H1 (cell line): ENCODE data around the gene IQCN. TPM values are rescaled to one million over a fixed set of nuclear protein-coding genes. Genes with fewer than 3 reads are reported as not detected.

Experiments
- CTCF ChIA-PET: fragments of 300-600 bp; sonication (Branson Sonifier 250); formaldehyde crosslinking; loops from one replicate; lab custom pipeline; 2021; ENCODE audit not compliant: partially characterized antibody; lab: Charles Lee
- POLR2A ChIA-PET: fragments of 300-600 bp; sonication (Branson Sonifier 250); formaldehyde crosslinking; loops from one replicate; lab custom pipeline; 2021; ENCODE audit warnings: inconsistent platforms; ENCODE audit not compliant: partially characterized antibody; lab: Charles Lee
- DNase-seq, 2 experiments: peaks; one replicate each; pipeline versions ENCODE4 v3.0.0 to v3.0.0-alpha.2; 2010 to 2022; ENCODE audit warnings: low spot score in 2 of 2, low read depth in 1 of 2, mixed read lengths in 1 of 2
- FAIRE-seq: peaks from 2 replicates; lab custom pipeline; 2011; peaks lifted over from hg19 to GRCh38; lab: Jason Lieb, UNC
- H2AFZ ChIP-seq: 2 replicates; pipeline ENCODE4 v1.8.1; 2012; ENCODE audit warnings: low read length, inconsistent platforms
- H2AK5ac ChIP-seq: 2 replicates; pipeline ENCODE4 v1.6.1; 2013; ENCODE audit warnings: low read depth, low read length
- H2BK120ac ChIP-seq: replicated peaks from 2 replicates; pipeline ENCODE3; 2013; ENCODE audit warnings: low read depth, low read length, inconsistent platforms
- H2BK12ac ChIP-seq: 2 replicates; pipeline ENCODE4 v1.6.1; 2013; ENCODE audit warnings: low read depth, low read length
- H2BK15ac ChIP-seq: 2 replicates; pipeline ENCODE4 v1.6.1; 2013; ENCODE audit warnings: low read length
- H2BK20ac ChIP-seq: 2 replicates; pipeline ENCODE4 v1.6.1; 2013; ENCODE audit warnings: low read length
- H2BK5ac ChIP-seq: 2 replicates; pipeline ENCODE4 v1.6.1; 2013; ENCODE audit warnings: low read depth, low read length
- H3K14ac ChIP-seq: 2 replicates; pipeline ENCODE4 v1.6.1; 2013; ENCODE audit warnings: inconsistent platforms; ENCODE audit not compliant: insufficient read length
- H3K18ac ChIP-seq: 2 replicates; pipeline ENCODE4 v1.6.1; 2013; ENCODE audit warnings: low read length; ENCODE audit errors: extremely low read depth
- H3K23ac ChIP-seq: 2 replicates; pipeline ENCODE4 v1.6.1; 2013; ENCODE audit warnings: inconsistent platforms; ENCODE audit not compliant: insufficient read length
- H3K23me2 ChIP-seq: 2 replicates; pipeline ENCODE4 v1.6.1; 2013; ENCODE audit warnings: low read depth, low read length
- H3K27ac ChIP-seq: 2 replicates; pipeline ENCODE4 v1.6.1; 2011; ENCODE audit warnings: low read depth, low read length, inconsistent platforms
- H3K27me3 ChIP-seq, 4 experiments: replicated peaks in 1 of 4; 1 replicate in 1 of 4; 2 replicates in 3 of 4; pipeline versions ENCODE4 v1.6.1 to v1.8.1; 2011 to 2013; ENCODE audit warnings: low read length in 3 of 4, mild to moderate bottlenecking in 3 of 4, inconsistent platforms in 2 of 4, mixed read lengths in 2 of 4, moderate library complexity in 1 of 4; ENCODE audit not compliant: control insufficient read depth in 3 of 4, insufficient read depth in 3 of 4; ENCODE audit errors: extremely low read depth in 1 of 4
- H3K36me3 ChIP-seq, 4 experiments: 2 replicates each; pipeline versions ENCODE4 v1.6.1 to v1.8.1; 2011 to 2013; ENCODE audit warnings: mild to moderate bottlenecking in 4 of 4, low read length in 3 of 4, moderate library complexity in 2 of 4, control low read depth in 1 of 4, inconsistent platforms in 1 of 4; ENCODE audit not compliant: insufficient read depth in 4 of 4, control insufficient read depth in 2 of 4
- H3K4ac ChIP-seq: replicated peaks from 2 replicates; pipeline ENCODE3; 2013; ENCODE audit warnings: low read length, low read depth, mixed read lengths, inconsistent platforms; ENCODE audit not compliant: insufficient read length
- H3K4me1 ChIP-seq, 4 experiments: replicated peaks in 1 of 4; 1 replicate in 1 of 4; 2 replicates in 3 of 4; pipeline versions ENCODE4 v1.6.1 to v1.8.1; 2011 to 2013; ENCODE audit warnings: low read length in 3 of 4, inconsistent platforms in 2 of 4, mixed read lengths in 1 of 4; ENCODE audit not compliant: insufficient read depth in 4 of 4, control insufficient read depth in 3 of 4
- H3K4me2 ChIP-seq, 2 experiments: 2 replicates each; pipeline versions ENCODE4 v1.6.1 to v1.8.1; 2011 to 2013; ENCODE audit warnings: low read depth in 2 of 2, low read length in 2 of 2, control low read depth in 1 of 2, inconsistent platforms in 1 of 2, mild to moderate bottlenecking in 1 of 2; ENCODE audit not compliant: insufficient read depth in 1 of 2
- H3K4me3 ChIP-seq, 4 experiments: fragments of 200-600, 300-600 bp in 1 of 4; sonication (generic), shearing (Covaris generic), sonication (Bioruptor Twin) in 1 of 4; 2 replicates each; pipeline versions ENCODE4 v1.5.1 to v1.8.1; 2011 to 2016; ENCODE audit warnings: low read length in 4 of 4, low read depth in 3 of 4, control low read depth in 2 of 4, inconsistent platforms in 2 of 4, mild to moderate bottlenecking in 2 of 4, mixed read lengths in 1 of 4, moderate library complexity in 1 of 4; ENCODE audit not compliant: insufficient read depth in 2 of 4; ENCODE audit errors: extremely low read depth in 1 of 4
- H3K56ac ChIP-seq: replicated peaks from 2 replicates; pipeline ENCODE3; 2013; ENCODE audit warnings: low read depth, mild to moderate bottlenecking, mixed read lengths, low read length, inconsistent platforms; ENCODE audit not compliant: insufficient read length
- H3K79me1 ChIP-seq: 2 replicates; pipeline ENCODE4 v1.6.1; 2013; ENCODE audit warnings: low read depth, low read length, control low read depth
- H3K79me2 ChIP-seq, 2 experiments: 2 replicates each; pipeline versions ENCODE4 v1.6.1 to v1.8.1; 2012 to 2013; ENCODE audit warnings: low read length in 2 of 2, mild to moderate bottlenecking in 2 of 2, inconsistent platforms in 1 of 2; ENCODE audit not compliant: insufficient read depth in 2 of 2, control insufficient read depth in 1 of 2
- H3K9ac ChIP-seq, 4 experiments: replicated peaks in 1 of 4; 1 replicate in 1 of 4; 2 replicates in 3 of 4; pipeline versions ENCODE4 v1.6.1 to v1.8.1; 2011 to 2013; ENCODE audit warnings: low read depth in 3 of 4, low read length in 3 of 4, control low read depth in 2 of 4, mild to moderate bottlenecking in 2 of 4, moderate library complexity in 2 of 4, inconsistent platforms in 1 of 4; ENCODE audit errors: extremely low read depth in 1 of 4
- H3K9me3 ChIP-seq, 2 experiments: 2 replicates each; pipeline versions ENCODE4 v1.6.1 to v1.8.1; 2012 to 2013; ENCODE audit warnings: mild to moderate bottlenecking in 2 of 2, moderate library complexity in 2 of 2, control low read depth in 1 of 2, inconsistent platforms in 1 of 2, low read depth in 1 of 2, low read length in 1 of 2, mixed read lengths in 1 of 2; ENCODE audit not compliant: insufficient read depth in 2 of 2
- H4K20me1 ChIP-seq, 2 experiments: replicated peaks in 1 of 2; 2 replicates each; pipeline versions ENCODE3 to v1.8.1; 2011 to 2013; ENCODE audit warnings: inconsistent platforms in 2 of 2, low read length in 2 of 2, mild to moderate bottlenecking in 1 of 2; ENCODE audit not compliant: insufficient read depth in 2 of 2, control insufficient read depth in 1 of 2
- H4K5ac ChIP-seq: 2 replicates; pipeline ENCODE4 v1.6.1; 2013; ENCODE audit warnings: low read length, low read depth, mixed read lengths, inconsistent platforms; ENCODE audit not compliant: insufficient read length
- H4K8ac ChIP-seq: 2 replicates; pipeline ENCODE4 v1.8.0; 2013; ENCODE audit warnings: mild to moderate bottlenecking, moderate library complexity, low read length, inconsistent platforms; ENCODE audit not compliant: insufficient read depth; ENCODE audit errors: extremely low read depth
- H4K91ac ChIP-seq: replicated peaks from 2 replicates; pipeline ENCODE3; 2013; ENCODE audit warnings: low read length, mixed read lengths, inconsistent platforms; ENCODE audit not compliant: insufficient read length
- ASH2L ChIP-seq: fragments of 200-600, 300-600 bp; sonication (generic); IDR thresholded peaks from one replicate; pipeline ENCODE4 v1.7.1; 2017; ENCODE audit warnings: low read length
- BACH1 ChIP-seq: IDR thresholded peaks from 2 replicates; pipeline ENCODE4 v1.6.1; 2012; ENCODE audit warnings: low read length, improper control_type of control experiment
- BCL11A ChIP-seq, 2 experiments: IDR thresholded peaks; one replicate each; pipeline ENCODE4 v1.6.1; 2011; ENCODE audit warnings: low read depth in 2 of 2, low read length in 2 of 2, mild to moderate bottlenecking in 2 of 2
- CBX8 ChIP-seq: fragments of 300-800, 300-1000 bp; sonication (generic); IDR thresholded peaks from 2 replicates; pipeline ENCODE4 v1.7.1; 2016; ENCODE audit warnings: low read depth, low read length, borderline replicate concordance
- HDAC6 ChIP-seq: IDR thresholded peaks from one replicate; pipeline ENCODE4 v1.7.1; 2012; ENCODE audit warnings: low read depth, mild to moderate bottlenecking, inconsistent platforms, low read length, moderate library complexity
- JUND ChIP-seq: IDR thresholded peaks from 2 replicates; pipeline ENCODE4 v1.6.1; 2011; ENCODE audit warnings: mild to moderate bottlenecking, improper control_type of control experiment, low read length
- MAX ChIP-seq: IDR thresholded peaks from 2 replicates; pipeline ENCODE4 v1.6.1; 2012; ENCODE audit warnings: inconsistent platforms
- POLR2A ChIP-seq, 2 experiments: IDR thresholded peaks; 1 replicate in 1 of 2; 2 replicates in 1 of 2; pipeline ENCODE4 v1.6.1; 2011; ENCODE audit warnings: low read depth in 2 of 2, low read length in 2 of 2, mild to moderate bottlenecking in 2 of 2; ENCODE audit errors: control extremely low read depth in 1 of 2
- POLR2AphosphoS5 ChIP-seq: IDR thresholded peaks from 2 replicates; pipeline ENCODE4 v1.6.1; 2011; ENCODE audit warnings: low read depth, low read length
- RFX5 ChIP-seq: IDR thresholded peaks from 2 replicates; pipeline ENCODE4 v1.6.1; 2011; ENCODE audit warnings: low read depth, low read length, improper control_type of control experiment, borderline replicate concordance
- RXRA ChIP-seq: IDR thresholded peaks from 2 replicates; pipeline ENCODE4 v1.6.1; 2011; ENCODE audit warnings: low read depth, mild to moderate bottlenecking, low read length, moderate library complexity; ENCODE audit not compliant: insufficient read depth
- SP2 ChIP-seq: IDR thresholded peaks from 2 replicates; pipeline ENCODE4 v1.6.1; 2012; ENCODE audit warnings: mild to moderate bottlenecking, low read length, inconsistent platforms
- TAF7 ChIP-seq: optimal IDR thresholded peaks from 2 replicates; pipeline ENCODE3; 2011; ENCODE audit warnings: low read depth, mild to moderate bottlenecking, inconsistent platforms, low read length, moderate library complexity, borderline replicate concordance
- YY1 ChIP-seq: IDR thresholded peaks from 2 replicates; pipeline ENCODE4 v1.6.1; 2011; ENCODE audit warnings: low read depth, mild to moderate bottlenecking, low read length
- WGBS, 2 experiments: shearing (Covaris generic) in 1 of 2; methylation state at CpG; one replicate each; pipeline versions ENCODE4 v1.1.6 to v1.1.7; 2013 to 2015; ENCODE audit warnings: low lambda C conversion rate in 2 of 2, mixed read lengths in 2 of 2, inconsistent platforms in 1 of 2, low coverage in 1 of 2, missing lambda C conversion rate in 1 of 2; ENCODE audit not compliant: insufficient replicate concordance in 2 of 2, insufficient coverage in 1 of 2, insufficient read length in 1 of 2; ENCODE audit errors: extremely low coverage in 1 of 2, missing lambda C conversion rate in 1 of 2; 5-methylcytosine and 5-hydroxymethylcytosine counted together
- polyA plus RNA-seq, 7 experiments: library from polyadenylated mRNA; depleted of rRNA in 3 of 7; stranded (reverse) in 5 of 7; unstranded in 2 of 7; fragments of >200 nt in 5 of 7; fragments of 200-250 nt in 2 of 7; gene quantifications; 1 replicate in 5 of 7; 2 replicates in 1 of 7; 4 replicates in 1 of 7; pipeline versions ENCODE4 v1.2.1 to v1.2.3, GENCODE V29; 2011 to 2013; ENCODE audit warnings: missing spikeins in 2 of 7, mixed read lengths in 2 of 7
- total RNA-seq: library from RNA; stranded (reverse); fragmentation: NEBNext Ultra II Directional; extraction: Animal tissue kit (Norgen Biotek cat#: 25700); gene quantifications from 2 replicates; pipeline ENCODE4 v1.2.1, GENCODE V29; 2021

Gene IQCN
- total and polyA plus RNA-seq, 2 of the 8 experiments (the other 6 are each of a cell fraction or from before 2014, with no cell fraction given): 0.36 to 1.0 TPM

GRCh38 chr19:18265582-18265981 is 8.7 kb downstream of the IQCN start:
- Histone ChIP-seq H3K4me1 (no peaks in the 10 kb centered on the region), H3K18ac (no peak overlapping the region), H2BK5ac (no peak overlapping the region), H3K9ac (no peak overlapping the region), H3K79me2 (no peaks in the 10 kb centered on the region), H2BK20ac (no peak overlapping the region), H4K8ac (no peak overlapping the region), H3K9me3 (no peaks in the 10 kb centered on the region), H3K23ac (no peak overlapping the region), H3K14ac (no peak overlapping the region), H3K4ac (no peak overlapping the region), H3K36me3 (no peaks in the 10 kb centered on the region; a peak in 1 of 8 replicates), H3K79me1 (no peaks in the 10 kb centered on the region; the same call in 1 of the 2 replicates), H4K20me1 (peaks cover 0 to 1% of the 10 kb centered on the region in 2 experiments), H2BK120ac (no peak overlapping the region), H3K4me2 (no peak overlapping the region), H3K27ac (no peak overlapping the region), H3K56ac (no peak overlapping the region), H3K23me2 (no peaks in the 10 kb centered on the region; the same call in 1 of the 2 replicates), H4K5ac (no peak overlapping the region), H2AFZ (no peak overlapping the region), H4K91ac (no peak overlapping the region), H3K4me3 (no peak overlapping the region), H3K27me3 (peaks cover 0 to 5% (median 0%) of the 10 kb centered on the region in 4 experiments; a peak in 1 of 7 replicates), H2BK12ac (no peak overlapping the region), H2AK5ac (no peak overlapping the region), H2BK15ac (no peak overlapping the region)
- ChIA-PET CTCF (interaction anchor here (1.0 kb wide), 2 partner anchors 8 to 65 kb away, joined by 3 read pairs; no protein-coding TSS in a partner anchor), POLR2A (interaction anchor here (1.2 to 1.6 kb wide), 3 partner anchors 9 to 16 kb away, joined by 4 to 5 read pairs (median 4); partner anchors contain the start of gene JUND)
- FAIRE-seq (no peak), DNase-seq (no peak)
- 86% methylated on average over 7 of the region's 7 CpGs; no CpG with 5 or more reads in 1 of the 2 experiments for WGBS, 2 experiments
- TF ChIP-seq RFX5 (no peak), POLR2A (IDR thresholded peaks at IDR 0.05; ENCODE audit: control extremely low read depth in 1 of 2, low read depth in 2 of 2, low read length in 2 of 2) (no peak), POLR2AphosphoS5 (no peak), JUND (no peak), TAF7 (no peak), MAX (no peak), SP2 (no peak), YY1 (no peak), BACH1 (no peak), ASH2L (no peak), RXRA (no peak), CBX8 (no peak), BCL11A (IDR thresholded peaks at IDR 0.05; ENCODE audit: low read depth in 2 of 2, low read length in 2 of 2) (no peak), HDAC6 (no peak)
